GM21423 (cell line): ENCODE measurements around the gene POSTN.

Experiments
- ATAC-seq: cut with Tn5 transposase; IDR thresholded peaks from one replicate; pipeline ENCODE4 v1.9.1; 2021; ENCODE audit warnings: mild to moderate bottlenecking, moderate library complexity; ENCODE audit not compliant: unreplicated experiment

POSTN gene

DNA sequence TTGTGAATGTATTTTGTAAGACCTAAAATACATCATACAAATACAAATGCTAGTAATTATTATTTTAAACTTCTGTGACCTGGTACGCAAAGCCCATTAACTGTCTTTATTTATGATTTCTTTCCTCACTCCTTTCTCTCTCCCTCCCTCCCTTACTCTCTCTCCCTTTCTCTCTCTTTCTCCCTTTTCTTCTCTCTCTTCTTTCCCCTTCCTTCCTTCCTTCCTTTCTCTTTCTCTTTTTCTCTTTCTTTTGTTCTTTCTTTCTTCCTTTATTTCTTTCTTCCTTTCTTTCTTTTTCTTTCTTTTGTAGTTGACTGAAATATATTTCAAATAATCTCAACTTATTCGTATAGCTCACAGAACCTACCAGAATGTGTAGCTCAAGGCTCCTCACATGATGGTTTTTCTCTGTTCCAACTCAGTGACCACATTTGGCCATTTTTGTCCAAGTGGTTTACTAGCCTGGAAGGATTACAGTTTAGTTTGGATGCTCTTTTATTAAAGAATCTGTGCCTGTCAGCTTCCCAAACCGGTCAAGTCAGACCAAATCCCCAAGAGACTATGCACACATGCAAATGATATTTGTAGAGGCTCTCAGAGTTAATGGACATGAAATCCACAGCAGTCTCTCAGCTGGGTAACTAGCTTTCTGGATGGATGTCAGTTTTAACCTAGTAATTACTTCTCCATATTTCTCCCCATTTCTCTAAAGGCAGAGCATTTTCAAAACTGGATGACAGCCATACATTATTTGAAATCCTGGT, 71.7 kb downstream of the POSTN start:
- ATAC-seq: no peak

DNA sequence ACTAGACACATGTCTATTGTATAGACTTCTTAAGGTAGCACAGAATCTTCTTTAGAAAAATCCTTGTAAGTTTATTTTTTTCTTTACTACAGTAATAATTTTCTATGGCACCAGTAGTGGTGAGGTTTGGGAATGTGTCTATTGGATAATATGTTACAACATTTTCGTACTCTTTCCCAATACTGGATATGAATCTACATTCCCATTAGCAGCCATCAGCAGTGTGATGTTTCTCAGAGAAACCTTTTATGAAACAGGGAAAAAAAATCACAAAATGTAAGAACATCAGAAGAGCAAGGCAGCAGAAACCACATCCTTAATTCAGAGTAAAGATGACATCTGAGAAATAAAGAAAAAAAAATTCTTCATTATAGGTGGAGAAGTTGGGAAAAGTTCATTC, 83.3 kb downstream of the POSTN start:
- ATAC-seq: no peak
